ENCODE data around the gene PHF12. TPM values are rescaled to one million over a fixed set of nuclear protein-coding genes. Genes with fewer than 3 reads are reported as not detected.
A peak's percentile ranks its signal among the peaks of the same experiment; 100 is the strongest.

The PHF12 gene
- total and polyA plus RNA-seq, 2 of the 13 experiments (the other 11 are each of a cell fraction or from before 2014, with no cell fraction given): 9.8 to 17.1 TPM

GRCh38 chr17:28951428-28951990 lies at the start of gene PHF12 (continued):
- no peak for TF ChIP-seq CENPT (CRISPR knock-in tag; IDR thresholded peaks at IDR 0.05; ENCODE audit: low read depth)
- TF ChIP-seq ZFP37 (CRISPR knock-in tag; IDR thresholded peaks at IDR 0.05; ENCODE audit: borderline replicate concordance): no peak
- no peak for TF ChIP-seq PAF1 (CRISPR knock-in tag; IDR thresholded peaks at IDR 0.05)
- no peak for TF ChIP-seq CTCF (CRISPR knock-in tag; IDR thresholded peaks at IDR 0.05)
- TF ChIP-seq ZNF792 (CRISPR knock-in tag; IDR thresholded peaks at IDR 0.05): peak; percentile 46; the same call in 1 of the 2 replicates
- TF ChIP-seq KDM2A (CRISPR knock-in tag; IDR thresholded peaks at IDR 0.05; ENCODE audit: borderline replicate concordance, low read depth): no peak
- TF ChIP-seq, protein P1, sequence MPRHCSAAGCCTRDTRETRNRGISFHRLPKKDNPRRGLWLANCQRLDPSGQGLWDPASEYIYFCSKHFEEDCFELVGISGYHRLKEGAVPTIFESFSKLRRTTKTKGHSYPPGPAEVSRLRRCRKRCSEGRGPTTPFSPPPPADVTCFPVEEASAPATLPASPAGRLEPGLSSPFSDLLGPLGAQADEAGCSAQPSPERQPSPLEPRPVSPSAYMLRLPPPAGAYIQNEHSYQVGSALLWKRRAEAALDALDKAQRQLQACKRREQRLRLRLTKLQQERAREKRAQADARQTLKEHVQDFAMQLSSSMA (CRISPR knock-in tag; IDR thresholded peaks at IDR 0.05): no peak
- peak; percentile 69; the same call in 1 of the 2 replicates for TF ChIP-seq CSRNP1 (CRISPR knock-in tag; IDR thresholded peaks at IDR 0.05)
- no peak; the same call in 1 of the 2 replicates for TF ChIP-seq BRD4 (CRISPR knock-in tag; IDR thresholded peaks at IDR 0.05)
- TF ChIP-seq PREB (CRISPR knock-in tag; IDR thresholded peaks at IDR 0.05): no peak
- TF ChIP-seq IKZF1 (IDR thresholded peaks at IDR 0.05): no peak
- no peak for TF ChIP-seq CREM (IDR thresholded peaks at IDR 0.05)
- no peak for TF ChIP-seq CREM (CRISPR knock-in tag; IDR thresholded peaks at IDR 0.05)
- TF ChIP-seq PPARG (CRISPR knock-in tag; conservative IDR thresholded peaks at IDR 0.05): no peak
- no peak for TF ChIP-seq ZNF3 (CRISPR knock-in tag; IDR thresholded peaks at IDR 0.05)
- TF ChIP-seq MAFK (conservative IDR thresholded peaks at IDR 0.05 in 1 of 2, IDR thresholded peaks at IDR 0.05 in 1 of 2; ENCODE audit: low read length in 2 of 2): no peak
- TF ChIP-seq DNMT1 (CRISPR knock-in tag; IDR thresholded peaks at IDR 0.05): no peak
- no peak for TF ChIP-seq KAT7 (CRISPR knock-in tag; IDR thresholded peaks at IDR 0.05; ENCODE audit: borderline replicate concordance)
- TF ChIP-seq, protein P2, sequence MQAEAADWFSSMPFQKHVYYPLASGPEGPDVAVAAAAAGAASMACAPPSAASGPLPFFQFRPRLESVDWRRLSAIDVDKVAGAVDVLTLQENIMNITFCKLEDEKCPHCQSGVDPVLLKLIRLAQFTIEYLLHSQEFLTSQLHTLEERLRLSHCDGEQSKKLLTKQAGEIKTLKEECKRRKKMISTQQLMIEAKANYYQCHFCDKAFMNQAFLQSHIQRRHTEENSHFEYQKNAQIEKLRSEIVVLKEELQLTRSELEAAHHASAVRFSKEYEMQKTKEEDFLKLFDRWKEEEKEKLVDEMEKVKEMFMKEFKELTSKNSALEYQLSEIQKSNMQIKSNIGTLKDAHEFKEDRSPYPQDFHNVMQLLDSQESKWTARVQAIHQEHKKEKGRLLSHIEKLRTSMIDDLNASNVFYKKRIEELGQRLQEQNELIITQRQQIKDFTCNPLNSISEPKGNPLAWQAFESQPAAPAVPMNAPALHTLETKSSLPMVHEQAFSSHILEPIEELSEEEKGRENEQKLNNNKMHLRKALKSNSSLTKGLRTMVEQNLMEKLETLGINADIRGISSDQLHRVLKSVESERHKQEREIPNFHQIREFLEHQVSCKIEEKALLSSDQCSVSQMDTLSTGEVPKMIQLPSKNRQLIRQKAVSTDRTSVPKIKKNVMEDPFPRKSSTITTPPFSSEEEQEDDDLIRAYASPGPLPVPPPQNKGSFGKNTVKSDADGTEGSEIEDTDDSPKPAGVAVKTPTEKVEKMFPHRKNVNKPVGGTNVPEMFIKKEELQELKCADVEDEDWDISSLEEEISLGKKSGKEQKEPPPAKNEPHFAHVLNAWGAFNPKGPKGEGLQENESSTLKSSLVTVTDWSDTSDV (CRISPR knock-in tag; IDR thresholded peaks at IDR 0.05): no peak
- no peak for TF ChIP-seq CREB1 (IDR thresholded peaks at IDR 0.05)
- no peak for TF ChIP-seq CREB1 (CRISPR knock-in tag; IDR thresholded peaks at IDR 0.05)
- no peak for TF ChIP-seq GZF1 (CRISPR knock-in tag; IDR thresholded peaks at IDR 0.05)
